ENCODE results near the gene PNMA6F. TPM values are rescaled to one million over a fixed set of nuclear protein-coding genes. Genes with fewer than 3 reads are reported as not detected.
"Not testable (repeated sequence)": the region's sequence is repeated elsewhere in the genome, so short reads cannot be mapped to it uniquely, and the experiment has no call there.

Gene PNMA6F
- total RNA-seq, 1 experiment from 2014 or later = not detected

DNA sequence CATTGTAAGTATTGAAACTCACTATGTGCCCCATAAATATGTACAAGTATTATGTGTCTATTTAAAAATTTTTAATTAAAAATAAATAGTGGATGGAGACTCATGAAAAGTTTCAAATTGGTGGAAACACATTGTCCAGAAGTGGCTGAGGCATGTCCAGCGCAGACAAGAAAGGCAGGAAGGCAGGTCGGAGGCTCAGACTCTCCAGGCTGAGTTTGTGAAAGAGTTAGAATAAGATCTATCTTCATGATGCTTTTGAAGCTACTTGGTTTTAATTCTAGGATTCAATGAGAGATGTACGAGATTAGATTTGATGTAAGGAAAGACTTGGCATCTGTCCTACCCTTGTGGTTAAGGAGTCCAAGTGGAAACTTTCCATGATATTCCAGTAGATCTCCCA, 19.8 kb downstream of the PNMA6F start:
- Histone ChIP-seq H3K27ac (ENCODE audit: low read depth, low read length, poor library complexity, severe bottlenecking) (no peak overlapping the region), H3K27me3 (replicated peaks; ENCODE audit: insufficient read depth, low read depth, low read length, poor library complexity) (peaks cover 9% of the 10 kb centered on the region), H3K4me3 (ENCODE audit: low read depth, low read length, poor library complexity, severe bottlenecking) (no peak overlapping the region), H3K9me3 (ENCODE audit: low read depth, low read length, poor library complexity, severe bottlenecking) (no peaks in the 10 kb centered on the region), H3K36me3 (ENCODE audit: insufficient read depth, low read length, poor library complexity, severe bottlenecking) (no peaks in the 10 kb centered on the region), H3K4me1 (ENCODE audit: insufficient read depth, low read length, poor library complexity, severe bottlenecking) (no peaks in the 10 kb centered on the region)
- BruUV-seq (replicated peaks) = no TSS peak
- intact Hi-C loops (cut with micrococcal nuclease; ENCODE audit: unreplicated experiment) = no loop called here
- DNase-seq (ENCODE audit: low spot score) = no peak
- CTCF ChIA-PET = no interaction called here
- TF ChIP-seq EZH2 (IDR thresholded peaks at IDR 0.05; ENCODE audit: borderline replicate concordance, low read depth, low read length, poor library complexity, severe bottlenecking) (no peak), CTCF (conservative IDR thresholded peaks at IDR 0.05; ENCODE audit: low read depth, low read length) (no peak)
- POLR2A ChIA-PET (ENCODE audit: low non-redundant PET) = no interaction called here

DNA sequence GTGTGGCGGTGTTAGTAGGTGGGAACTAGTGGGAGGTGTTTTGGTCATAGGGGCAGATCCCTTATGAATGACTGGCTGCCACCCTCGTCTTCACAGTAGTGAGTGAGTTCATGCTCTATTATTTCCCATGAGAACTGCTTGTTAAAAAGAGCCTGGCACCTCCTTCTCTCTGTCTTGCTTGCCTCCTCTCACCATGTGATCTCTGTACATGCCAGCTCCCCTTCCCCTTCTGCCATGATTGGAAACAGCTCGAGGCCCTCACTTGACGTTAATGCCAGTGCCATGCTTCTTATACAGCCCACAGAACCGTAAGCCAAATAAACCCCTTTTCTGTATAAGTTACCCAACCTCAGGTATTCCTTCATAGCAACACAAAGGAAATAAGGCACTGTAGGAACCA, 21.7 kb downstream of the PNMA6F start:
- intact Hi-C loops (cut with micrococcal nuclease; ENCODE audit: unreplicated experiment) = no loop called here
- no peaks in the 10 kb centered on the region for H3K4me1 ChIP-seq (ENCODE audit: insufficient read depth, low read length, poor library complexity, severe bottlenecking)
- no peaks in the 10 kb centered on the region for H3K36me3 ChIP-seq (ENCODE audit: insufficient read depth, low read length, poor library complexity, severe bottlenecking)
- peaks cover 9% of the 10 kb centered on the region for H3K27me3 ChIP-seq (replicated peaks; ENCODE audit: insufficient read depth, low read depth, low read length, poor library complexity)
- H3K9me3 ChIP-seq (ENCODE audit: low read depth, low read length, poor library complexity, severe bottlenecking) = no peaks in the 10 kb centered on the region
- no peak for DNase-seq (ENCODE audit: low spot score)
- ChIA-PET POLR2A (ENCODE audit: low non-redundant PET) (no interaction called here), CTCF (no interaction called here)
- no peak overlapping the region for H3K4me3 ChIP-seq (ENCODE audit: low read depth, low read length, poor library complexity, severe bottlenecking)
- TF ChIP-seq CTCF (conservative IDR thresholded peaks at IDR 0.05; ENCODE audit: low read depth, low read length) (no peak), EZH2 (IDR thresholded peaks at IDR 0.05; ENCODE audit: borderline replicate concordance, low read depth, low read length, poor library complexity, severe bottlenecking) (no peak)
- BruUV-seq (replicated peaks) = no TSS peak
- no peak overlapping the region for H3K27ac ChIP-seq (ENCODE audit: low read depth, low read length, poor library complexity, severe bottlenecking)

- ChIA-PET CTCF (no interaction called here), POLR2A (ENCODE audit: low non-redundant PET) (no interaction called here)
- TF ChIP-seq CTCF (conservative IDR thresholded peaks at IDR 0.05; ENCODE audit: low read depth, low read length) (no peak), EZH2 (IDR thresholded peaks at IDR 0.05; ENCODE audit: borderline replicate concordance, low read depth, low read length, poor library complexity, severe bottlenecking) (no peak)
- no peak for DNase-seq (ENCODE audit: low spot score)
- H3K27ac ChIP-seq (ENCODE audit: low read depth, low read length, poor library complexity, severe bottlenecking) = no peak overlapping the region
- BruUV-seq (replicated peaks) = no TSS peak
- no peaks in the 10 kb centered on the region for H3K4me1 ChIP-seq (ENCODE audit: insufficient read depth, low read length, poor library complexity, severe bottlenecking)
- H3K4me3 ChIP-seq (ENCODE audit: low read depth, low read length, poor library complexity, severe bottlenecking) = no peak overlapping the region
- no peaks in the 10 kb centered on the region for H3K27me3 ChIP-seq (replicated peaks; ENCODE audit: insufficient read depth, low read depth, low read length, poor library complexity)
- intact Hi-C loops (cut with micrococcal nuclease; ENCODE audit: unreplicated experiment) = no loop called here
- no peaks in the 10 kb centered on the region for H3K36me3 ChIP-seq (ENCODE audit: insufficient read depth, low read length, poor library complexity, severe bottlenecking)
- H3K9me3 ChIP-seq (ENCODE audit: low read depth, low read length, poor library complexity, severe bottlenecking) = no peaks in the 10 kb centered on the region
Observed at GRCh38 chrX:153297376-153297775, 24.2 kb downstream of the PNMA6F start.

DNA sequence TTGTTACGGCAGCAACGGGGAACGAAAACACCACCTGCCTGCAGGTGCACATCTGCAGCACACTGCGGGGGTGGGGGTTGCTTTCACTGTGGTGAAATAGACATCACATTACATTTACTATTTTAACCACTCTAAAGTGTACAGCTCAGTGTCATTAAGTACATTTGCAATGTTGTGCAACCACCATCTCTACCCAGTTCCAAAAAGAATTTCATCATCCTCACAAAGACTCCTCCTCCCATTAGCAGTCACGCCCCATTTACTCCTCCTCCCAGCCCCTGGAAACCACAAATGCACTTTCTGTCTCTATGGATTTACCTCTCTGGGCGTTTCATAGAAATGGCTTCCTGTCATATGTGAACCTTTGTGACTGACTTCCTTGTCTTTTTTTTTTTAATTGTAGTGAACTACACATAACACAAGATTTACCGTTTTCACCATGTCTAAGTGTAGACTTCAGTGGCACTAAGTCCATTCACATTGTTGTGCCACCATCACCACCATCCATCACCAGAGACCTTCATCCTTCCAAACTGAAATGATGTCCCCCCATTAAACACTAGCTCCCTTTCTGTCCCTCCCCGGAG, 28.0 kb downstream of the PNMA6F start:
- DNase-seq (ENCODE audit: low spot score); BruUV-seq (replicated peaks); CTCF ChIA-PET; H3K27ac ChIP-seq (ENCODE audit: low read depth, low read length, poor library complexity, severe bottlenecking); H3K36me3 ChIP-seq (ENCODE audit: insufficient read depth, low read length, poor library complexity, severe bottlenecking); H3K4me1 ChIP-seq (ENCODE audit: insufficient read depth, low read length, poor library complexity, severe bottlenecking); POLR2A ChIA-PET (ENCODE audit: low non-redundant PET); H3K9me3 ChIP-seq (ENCODE audit: low read depth, low read length, poor library complexity, severe bottlenecking); H3K4me3 ChIP-seq (ENCODE audit: low read depth, low read length, poor library complexity, severe bottlenecking); H3K27me3 ChIP-seq (replicated peaks; ENCODE audit: insufficient read depth, low read depth, low read length, poor library complexity); intact Hi-C loops (cut with micrococcal nuclease; ENCODE audit: unreplicated experiment): not testable (repeated sequence)

DNA sequence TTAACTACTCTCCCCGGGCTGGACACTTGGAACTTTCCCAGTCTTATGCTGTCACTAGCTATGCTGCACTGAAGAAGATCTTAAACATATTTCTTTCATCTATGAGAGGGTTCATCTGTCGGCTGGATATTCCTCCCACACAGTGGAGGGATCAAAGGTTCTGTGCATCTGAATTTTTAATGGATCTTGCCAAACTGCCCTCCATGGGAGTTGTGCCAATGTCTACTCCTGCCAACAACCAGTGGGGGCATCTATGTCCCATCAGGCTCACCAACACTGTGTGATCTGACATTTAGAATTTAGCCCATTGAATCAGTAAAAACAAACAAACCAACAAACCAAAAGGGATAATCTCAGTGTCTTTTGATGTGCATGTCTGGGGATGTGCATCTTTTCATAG, 32.8 kb downstream of the PNMA6F start:
- BruUV-seq (replicated peaks); POLR2A ChIA-PET (ENCODE audit: low non-redundant PET); H3K4me3 ChIP-seq (ENCODE audit: low read depth, low read length, poor library complexity, severe bottlenecking); H3K27ac ChIP-seq (ENCODE audit: low read depth, low read length, poor library complexity, severe bottlenecking); CTCF ChIA-PET; H3K9me3 ChIP-seq (ENCODE audit: low read depth, low read length, poor library complexity, severe bottlenecking); DNase-seq (ENCODE audit: low spot score); H3K27me3 ChIP-seq (replicated peaks; ENCODE audit: insufficient read depth, low read depth, low read length, poor library complexity); H3K4me1 ChIP-seq (ENCODE audit: insufficient read depth, low read length, poor library complexity, severe bottlenecking); intact Hi-C loops (cut with micrococcal nuclease; ENCODE audit: unreplicated experiment); H3K36me3 ChIP-seq (ENCODE audit: insufficient read depth, low read length, poor library complexity, severe bottlenecking): not testable (repeated sequence)

Measured in A673 (cell line).